Measurements from ENCODE around the gene TANGO2.
A peak's percentile ranks its signal among the peaks of the same experiment; 100 is the strongest.

The TANGO2 gene

GRCh38 chr22:19974935-19975706 lies 45.8 kb upstream of the TANGO2 start:
- H3K27ac ChIP-seq: peak overlapping the region; percentile 2; the same call in 1 of the 2 replicates
- no peak for TF ChIP-seq CTCF (conservative IDR thresholded peaks at IDR 0.05)
- no peak for TF ChIP-seq ZFX (IDR thresholded peaks at IDR 0.05)

DNA sequence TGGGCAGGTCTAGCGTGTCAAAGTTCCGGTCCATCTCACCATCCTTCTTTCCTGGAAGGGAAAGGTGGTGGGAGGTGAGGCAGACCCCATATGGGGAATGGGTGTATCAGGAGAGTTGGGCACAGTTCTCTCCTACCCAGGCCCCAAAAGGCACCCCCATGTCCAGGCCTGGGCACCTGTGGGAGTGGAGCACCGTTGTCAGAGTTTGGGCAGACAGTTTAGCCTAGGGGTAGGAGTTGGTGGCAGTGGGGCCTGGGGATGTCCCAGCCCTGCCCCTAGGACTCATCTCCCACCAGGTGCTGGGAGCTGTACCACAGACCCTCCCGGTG lies 45.2 kb upstream of the TANGO2 start:
- H3K27ac ChIP-seq: peak overlapping the region; percentile 2; the same call in 1 of the 2 replicates
- TF ChIP-seq CTCF (conservative IDR thresholded peaks at IDR 0.05): no peak
- TF ChIP-seq ZFX (IDR thresholded peaks at IDR 0.05): no peak

DNA sequence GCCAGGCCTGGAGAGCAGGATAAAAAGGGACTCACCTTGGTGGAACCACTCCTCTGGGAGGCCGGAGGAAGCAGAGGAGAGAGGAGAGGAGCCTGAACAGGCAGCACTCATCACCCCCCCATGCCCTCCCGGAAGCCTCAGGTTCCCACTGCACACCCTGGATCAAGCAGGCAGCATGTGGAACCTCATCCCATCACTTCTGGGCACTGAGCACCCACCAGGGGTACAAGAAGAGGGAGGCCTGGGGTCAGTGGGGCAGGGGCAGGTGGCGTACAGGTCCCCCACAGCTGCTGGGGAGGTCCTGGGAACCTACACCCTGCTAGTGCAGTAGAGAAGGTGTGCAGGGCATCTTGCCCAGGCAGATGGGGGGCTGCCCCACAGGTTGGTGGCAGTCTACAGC lies 44.2 kb upstream of the TANGO2 start:
- H3K27ac ChIP-seq: no peak overlapping the region
- TF ChIP-seq ZFX (IDR thresholded peaks at IDR 0.05) (no peak), CTCF (conservative IDR thresholded peaks at IDR 0.05) (no peak)

GRCh38 chr22:19977296-19978243 lies 43.3 kb upstream of the TANGO2 start:
- TF ChIP-seq ZFX (IDR thresholded peaks at IDR 0.05): no peak
- no peak for TF ChIP-seq CTCF (conservative IDR thresholded peaks at IDR 0.05)
- no peak overlapping the region for H3K27ac ChIP-seq

DNA sequence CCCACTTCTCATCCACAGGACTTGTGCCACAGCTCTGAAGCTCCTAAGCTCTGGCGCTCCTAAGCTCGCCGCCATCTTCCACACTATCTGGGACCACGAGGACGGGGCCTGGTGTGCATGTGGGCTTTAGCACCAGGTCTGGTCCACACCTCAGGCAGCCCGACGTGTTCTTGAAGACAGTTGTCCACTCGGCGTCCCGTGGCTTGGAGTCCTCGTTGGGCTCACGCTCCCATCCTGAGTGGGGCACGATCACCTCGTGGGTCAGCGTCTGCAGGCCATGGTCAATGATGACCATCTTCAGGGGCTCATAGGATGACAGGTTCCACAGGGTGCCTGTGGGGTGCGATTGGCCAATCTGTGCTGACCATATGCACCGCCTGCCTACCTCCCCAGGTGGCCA lies 42.2 kb upstream of the TANGO2 start:
- TF ChIP-seq CTCF (conservative IDR thresholded peaks at IDR 0.05): no peak
- TF ChIP-seq ZFX (IDR thresholded peaks at IDR 0.05): no peak
- H3K27ac ChIP-seq: no peak overlapping the region

DNA sequence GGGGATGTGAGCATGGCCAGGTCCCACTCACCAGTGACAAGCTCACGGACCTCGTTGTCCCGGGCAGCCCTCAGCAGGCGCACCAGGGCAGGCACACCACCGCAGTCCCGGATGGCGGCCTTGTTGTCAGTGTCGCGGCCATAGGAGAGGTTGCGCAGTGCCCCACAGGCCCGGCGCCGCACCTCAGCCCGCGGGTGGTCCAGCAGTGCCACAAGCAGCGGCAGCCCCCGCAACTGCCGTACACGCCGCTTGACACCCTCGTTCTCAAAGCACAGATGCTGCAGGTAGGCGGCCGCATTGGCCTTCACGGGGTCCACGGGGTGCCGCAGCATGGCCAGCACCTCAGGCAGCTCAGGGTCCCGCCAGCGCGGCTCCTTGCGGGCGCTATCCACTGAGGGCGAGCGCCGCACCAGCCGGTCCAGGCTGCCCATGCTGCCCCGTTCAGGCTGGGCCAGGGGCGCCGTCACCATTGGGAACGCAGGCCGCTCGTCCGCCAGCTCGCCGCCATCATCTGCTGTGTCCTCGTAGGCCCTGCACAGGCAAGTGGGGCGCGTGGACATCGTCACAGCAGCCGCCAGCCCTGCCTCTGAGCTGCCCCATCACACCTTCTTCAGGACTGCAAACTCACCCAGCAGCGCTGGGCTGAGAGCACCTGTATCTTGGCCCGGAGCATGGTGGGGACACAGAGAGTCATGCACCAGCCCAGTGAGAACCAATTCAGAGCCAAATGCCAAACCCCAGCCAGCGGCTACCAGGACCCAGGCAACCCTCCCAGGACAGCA lies 41.0 kb upstream of the TANGO2 start:
- TF ChIP-seq ZFX (IDR thresholded peaks at IDR 0.05): no peak
- no peak for TF ChIP-seq CTCF (conservative IDR thresholded peaks at IDR 0.05)

More for the DNA sequence above, 41.0 kb upstream of the TANGO2 start:
- H3K27ac ChIP-seq: no peak overlapping the region

Data from C4-2B (cell line).